Measurements from ENCODE around the gene ARHGAP4.

- TF ChIP-seq CTCF (conservative IDR thresholded peaks at IDR 0.05) = no peak
- TF ChIP-seq EZH2 (IDR thresholded peaks at IDR 0.05; ENCODE audit: low read depth) = no peak
These were observed 26.4 kb upstream of the ARHGAP4 start for GRCh38 chrX:153952373-153953026.
